K562 (cell line): ENCODE results near the gene MCM5.
"Not testable (repeated sequence)": the region's sequence is repeated elsewhere in the genome, so short reads cannot be mapped to it uniquely, and the experiment has no call there.

Source experiments
- EP300 ChIP-seq: IDR thresholded peaks from 2 replicates; pipeline ENCODE4 v1.6.1; 2012; ENCODE audit warnings: low read length, improper control_type of control experiment
- KAT8 ChIP-seq: fragments of 450-650 bp; IDR thresholded peaks from 2 replicates; pipeline ENCODE4 v1.6.1; 2016; ENCODE audit warnings: low read depth, mild to moderate bottlenecking
- KDM5B ChIP-seq: fragments of 200-600 bp; sonication (generic); IDR thresholded peaks from 2 replicates; pipeline ENCODE4 v1.6.1; 2012; ENCODE audit warnings: low read depth, mild to moderate bottlenecking, moderate library complexity, low read length, control low read depth, inconsistent platforms; ENCODE audit not compliant: insufficient replicate concordance
- NFYB ChIP-seq: IDR thresholded peaks from 2 replicates; pipeline ENCODE4 v1.6.1; 2011; ENCODE audit warnings: mild to moderate bottlenecking, moderate library complexity; ENCODE audit not compliant: insufficient read length; ENCODE audit errors: extremely low read depth
- POLR2A ChIP-seq: fragments of 450-650 bp; conservative IDR thresholded peaks from 2 replicates; pipeline ENCODE4 v1.6.1; 2016
- SRSF9 ChIP-seq: fragments of 200-400 bp; formaldehyde crosslinking; IDR thresholded peaks from 2 replicates; pipeline ENCODE4 v1.6.1; 2017; ENCODE audit warnings: low read depth, low read length, borderline replicate concordance
- ZBTB7A ChIP-seq: IDR thresholded peaks from 2 replicates; pipeline ENCODE4 v1.6.1; 2011; ENCODE audit warnings: low read depth, mild to moderate bottlenecking, low read length, moderate library complexity, borderline replicate concordance; ENCODE audit not compliant: control insufficient read depth
- TF ChIP-seq, protein P1 (sequence below): fragments of 250-450 bp; sonication (Bioruptor Pico); IDR thresholded peaks from 2 replicates; pipeline ENCODE4 v1.8.0; 2021; ENCODE audit warnings: moderate library complexity, mild to moderate bottlenecking, inconsistent platforms

DNA sequence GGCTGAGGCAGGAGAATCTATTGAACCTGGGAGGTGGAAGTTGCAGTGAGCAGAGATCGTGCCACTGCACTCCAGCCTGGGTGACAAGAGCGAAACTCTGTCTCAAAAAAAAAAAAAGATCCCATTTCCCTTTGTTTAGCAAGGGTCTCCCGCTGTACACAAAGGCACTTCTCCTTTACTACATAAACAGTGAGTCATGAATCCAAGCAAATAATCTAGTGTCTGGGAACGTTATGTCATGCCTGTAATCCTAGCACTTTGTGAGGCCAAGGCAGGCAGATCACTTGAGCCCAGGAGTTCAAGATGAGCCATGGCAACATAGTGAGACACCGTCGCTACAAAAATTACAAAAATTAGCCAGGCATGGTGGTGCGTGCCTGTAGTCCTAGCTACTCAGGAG lies 35.7 kb upstream of the MCM5 start:
- not testable (repeated sequence) for TF ChIP-seq NFYB, KAT8, POLR2A, KDM5B, ZBTB7A, SRSF9, EP300
- TF ChIP-seq, protein P1, sequence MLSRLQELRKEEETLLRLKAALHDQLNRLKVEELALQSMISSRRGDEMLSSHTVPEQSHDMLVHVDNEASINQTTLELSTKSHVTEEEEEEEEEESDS (CRISPR knock-in tag): not testable (repeated sequence)
